Lower leg skin (tissue), 3 donors: ENCODE measurements around the gene CCDC74A.
"Not testable (repeated sequence)": the region's sequence is repeated elsewhere in the genome, so short reads cannot be mapped to it uniquely, and the experiment has no call there.

Source experiments
- POLR2A ChIP-seq, 2 donors: fragments of 450-650 bp; IDR thresholded peaks; one replicate each; pipeline ENCODE4 v1.6.1; 2016 to 2017; ENCODE audit warnings: antibody characterized with exemption in 2 of 2, mild to moderate bottlenecking in 1 of 2, moderate library complexity in 1 of 2
- TF ChIP-seq, protein P1 (sequence below), 3 donors: fragments of 450-650 bp; IDR thresholded peaks; one replicate each; pipeline ENCODE4 v1.5.1; 2016; ENCODE audit warnings: antibody characterized with exemption in 3 of 3, mild to moderate bottlenecking in 3 of 3, moderate library complexity in 2 of 3

DNA sequence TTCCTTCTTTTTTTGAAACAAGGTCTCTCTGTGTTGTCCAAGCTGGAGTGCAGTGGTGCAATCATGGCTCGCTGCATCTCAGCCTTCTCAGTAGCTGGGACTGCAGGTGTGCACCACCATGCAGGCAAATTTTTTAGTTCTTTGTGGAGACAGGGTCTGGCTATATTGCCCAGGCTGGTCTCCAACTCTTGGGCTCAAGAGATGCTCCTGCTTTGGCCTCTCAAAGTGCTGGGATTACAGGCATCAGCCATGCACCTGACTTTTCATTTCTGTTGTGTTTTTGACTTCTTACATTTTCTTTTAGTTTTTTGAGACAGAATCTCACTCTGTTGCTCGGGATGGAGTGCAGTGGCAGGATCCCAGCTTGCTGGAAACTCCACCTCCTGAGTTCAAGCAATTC, 2.4 kb upstream of the CCDC74A start:
- not testable (repeated sequence) for TF ChIP-seq POLR2A (IDR thresholded peaks at IDR 0.05)
- TF ChIP-seq, protein P1, sequence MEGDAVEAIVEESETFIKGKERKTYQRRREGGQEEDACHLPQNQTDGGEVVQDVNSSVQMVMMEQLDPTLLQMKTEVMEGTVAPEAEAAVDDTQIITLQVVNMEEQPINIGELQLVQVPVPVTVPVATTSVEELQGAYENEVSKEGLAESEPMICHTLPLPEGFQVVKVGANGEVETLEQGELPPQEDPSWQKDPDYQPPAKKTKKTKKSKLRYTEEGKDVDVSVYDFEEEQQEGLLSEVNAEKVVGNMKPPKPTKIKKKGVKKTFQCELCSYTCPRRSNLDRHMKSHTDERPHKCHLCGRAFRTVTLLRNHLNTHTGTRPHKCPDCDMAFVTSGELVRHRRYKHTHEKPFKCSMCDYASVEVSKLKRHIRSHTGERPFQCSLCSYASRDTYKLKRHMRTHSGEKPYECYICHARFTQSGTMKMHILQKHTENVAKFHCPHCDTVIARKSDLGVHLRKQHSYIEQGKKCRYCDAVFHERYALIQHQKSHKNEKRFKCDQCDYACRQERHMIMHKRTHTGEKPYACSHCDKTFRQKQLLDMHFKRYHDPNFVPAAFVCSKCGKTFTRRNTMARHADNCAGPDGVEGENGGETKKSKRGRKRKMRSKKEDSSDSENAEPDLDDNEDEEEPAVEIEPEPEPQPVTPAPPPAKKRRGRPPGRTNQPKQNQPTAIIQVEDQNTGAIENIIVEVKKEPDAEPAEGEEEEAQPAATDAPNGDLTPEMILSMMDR (IDR thresholded peaks at IDR 0.05), result not testable (repeated sequence)
